DND-41 (cell line): Measurements from ENCODE around the gene ADAMTS13.

Experiments used
- EZH2 ChIP-seq: IDR thresholded peaks from 3 replicates; pipeline ENCODE4 v1.6.1; 2012; ENCODE audit warnings: borderline replicate concordance, low read depth, mild to moderate bottlenecking, moderate library complexity, low read length, inconsistent platforms; ENCODE audit not compliant: severe bottlenecking
- TF ChIP-seq, protein P1 (sequence below): IDR thresholded peaks from 2 replicates; pipeline ENCODE4 v1.5.1; 2012; ENCODE audit warnings: borderline replicate concordance, low read length, moderate library complexity, mild to moderate bottlenecking; ENCODE audit not compliant: poor library complexity, severe bottlenecking; ENCODE audit errors: extremely low read depth

DNA sequence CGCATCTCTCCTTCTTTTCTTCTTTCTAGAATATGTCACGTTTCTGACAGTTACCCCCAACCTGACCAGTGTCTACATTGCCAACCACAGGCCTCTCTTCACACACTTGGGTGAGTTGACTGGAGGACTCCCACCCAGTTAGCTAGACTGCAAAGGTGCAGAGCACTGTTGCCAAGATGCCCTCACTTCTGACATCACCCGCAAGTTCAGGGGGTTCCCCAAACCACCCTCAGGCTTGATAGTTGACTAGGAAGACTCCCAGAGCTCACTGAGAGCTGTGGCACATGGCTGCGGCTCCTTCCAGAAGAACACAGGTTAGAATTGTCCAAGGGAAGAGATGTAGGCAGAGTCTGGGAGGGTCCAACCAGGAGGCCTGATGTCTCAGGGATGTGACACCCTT lies 17.2 kb downstream of the ADAMTS13 start:
- TF ChIP-seq, protein P1, sequence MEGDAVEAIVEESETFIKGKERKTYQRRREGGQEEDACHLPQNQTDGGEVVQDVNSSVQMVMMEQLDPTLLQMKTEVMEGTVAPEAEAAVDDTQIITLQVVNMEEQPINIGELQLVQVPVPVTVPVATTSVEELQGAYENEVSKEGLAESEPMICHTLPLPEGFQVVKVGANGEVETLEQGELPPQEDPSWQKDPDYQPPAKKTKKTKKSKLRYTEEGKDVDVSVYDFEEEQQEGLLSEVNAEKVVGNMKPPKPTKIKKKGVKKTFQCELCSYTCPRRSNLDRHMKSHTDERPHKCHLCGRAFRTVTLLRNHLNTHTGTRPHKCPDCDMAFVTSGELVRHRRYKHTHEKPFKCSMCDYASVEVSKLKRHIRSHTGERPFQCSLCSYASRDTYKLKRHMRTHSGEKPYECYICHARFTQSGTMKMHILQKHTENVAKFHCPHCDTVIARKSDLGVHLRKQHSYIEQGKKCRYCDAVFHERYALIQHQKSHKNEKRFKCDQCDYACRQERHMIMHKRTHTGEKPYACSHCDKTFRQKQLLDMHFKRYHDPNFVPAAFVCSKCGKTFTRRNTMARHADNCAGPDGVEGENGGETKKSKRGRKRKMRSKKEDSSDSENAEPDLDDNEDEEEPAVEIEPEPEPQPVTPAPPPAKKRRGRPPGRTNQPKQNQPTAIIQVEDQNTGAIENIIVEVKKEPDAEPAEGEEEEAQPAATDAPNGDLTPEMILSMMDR = no peak
- TF ChIP-seq EZH2 = no peak
